HepG2 (cell line): Measurements from ENCODE around the gene SH2D3A. TPM values are rescaled to one million over a fixed set of nuclear protein-coding genes. Genes with fewer than 3 reads are reported as not detected.

Source experiments
- ATAC-seq: fragments of 200-7000 bp; cut with Tn5 transposase; 3 replicates; pipeline ENCODE4 v1.9.1; 2020; ENCODE audit warnings: mild to moderate bottlenecking, moderate library complexity
- BruUV-seq: library from RNA; stranded (reverse); fragments of 400-500 nt; replicated peaks from 2 replicates; lab custom pipeline; 2021; lab: Mats Ljungman, UMichigan
- CTCF ChIA-PET: fragments of 300-600 bp; formaldehyde crosslinking; extraction: SDS; loops from one replicate; lab custom pipeline; 2021; ENCODE audit warnings: low total read pairs, inconsistent platforms, low intra/inter-chr PET ratio; lab: Yijun Ruan, JAX
- POLR2A ChIA-PET: fragments of 350-600 bp; sonication (Branson Sonifier 250); formaldehyde crosslinking; loops from one replicate; lab custom pipeline; 2020; ENCODE audit warnings: antibody characterized with exemption, inconsistent platforms; lab: Yijun Ruan, JAX
- DNase-seq: peaks from one replicate; pipeline ENCODE4 v3.0.0-alpha.2; 2015; ENCODE audit warnings: low spot score
- FAIRE-seq: peaks from 3 replicates; lab custom pipeline; 2011; peaks lifted over from hg19 to GRCh38; lab: Jason Lieb, UNC
- H2AFZ ChIP-seq: one replicate; pipeline ENCODE4 v1.6.1; 2011; ENCODE audit warnings: low read length, inconsistent platforms
- H3K27ac ChIP-seq: fragments of 300-600 bp; 3 replicates; pipeline ENCODE4 v1.8.0; 2011; ENCODE audit warnings: mixed run types, mild to moderate bottlenecking, mixed read lengths, low read length, inconsistent platforms; ENCODE audit not compliant: insufficient read depth; ENCODE audit errors: extremely low read length
- H3K27me3 ChIP-seq, 2 experiments: fragments of 200-600 bp in 1 of 2; 2 replicates in 1 of 2; 3 replicates in 1 of 2; pipeline versions ENCODE4 v1.6.0 to v1.8.0; 2011; ENCODE audit warnings: low read length in 2 of 2, mild to moderate bottlenecking in 2 of 2, moderate library complexity in 2 of 2, inconsistent platforms in 1 of 2; ENCODE audit not compliant: insufficient read depth in 2 of 2, control insufficient read depth in 1 of 2
- H3K36me3 ChIP-seq, 2 experiments: fragments of 200-600 bp in 1 of 2; replicated peaks in 1 of 2; 2 replicates in 1 of 2; 3 replicates in 1 of 2; pipeline versions ENCODE4 v1.5.1 to v1.8.0; 2011; ENCODE audit warnings: low read length in 2 of 2, inconsistent platforms in 1 of 2; ENCODE audit not compliant: insufficient read depth in 2 of 2, control insufficient read depth in 1 of 2
- H3K4me1 ChIP-seq: 2 replicates; pipeline ENCODE4 v1.5.1; 2012; ENCODE audit warnings: low read length, inconsistent platforms; ENCODE audit not compliant: insufficient read depth
- H3K4me2 ChIP-seq: 2 replicates; pipeline ENCODE4 v1.6.0; 2011; ENCODE audit warnings: low read depth, low read length, inconsistent platforms
- H3K4me3 ChIP-seq, 3 experiments: fragments of 200-600 bp in 1 of 3; sonication (generic), shearing (Covaris generic) in 1 of 3; replicated peaks in 1 of 3; 2 replicates each; pipeline ENCODE4 v1.5.1; 2011 to 2016; ENCODE audit warnings: low read length in 3 of 3, inconsistent platforms in 2 of 3, low read depth in 2 of 3, mild to moderate bottlenecking in 2 of 3, control low read depth in 1 of 3, mixed read lengths in 1 of 3; ENCODE audit not compliant: insufficient read depth in 1 of 3
- H3K79me2 ChIP-seq: one replicate; pipeline ENCODE4 v1.6.1; 2011; ENCODE audit warnings: low read length, inconsistent platforms; ENCODE audit not compliant: insufficient read depth
- H3K9ac ChIP-seq: 2 replicates; pipeline ENCODE4 v1.6.0; 2011; ENCODE audit warnings: mild to moderate bottlenecking, low read depth, low read length, inconsistent platforms; ENCODE audit not compliant: insufficient read depth
- H3K9me3 ChIP-seq: 2 replicates; pipeline ENCODE4 v1.5.1; 2012; ENCODE audit warnings: mild to moderate bottlenecking, low read length
- H4K20me1 ChIP-seq: 2 replicates; pipeline ENCODE4 v1.6.0; 2011; ENCODE audit warnings: inconsistent platforms, mild to moderate bottlenecking, low read length, moderate library complexity; ENCODE audit not compliant: insufficient read depth
- DPF2 ChIP-seq: sonication (generic); formaldehyde crosslinking; IDR thresholded peaks from 2 replicates; pipeline ENCODE4 v1.4.0; 2020; ENCODE audit warnings: mild to moderate bottlenecking, low read depth, missing genetic modification reagents, borderline replicate concordance
- EED ChIP-seq: sonication (generic); formaldehyde crosslinking; IDR thresholded peaks from 2 replicates; pipeline ENCODE4 v1.5.0; 2020; ENCODE audit warnings: mild to moderate bottlenecking, missing genetic modification reagents
- GLMP ChIP-seq: sonication (generic); formaldehyde crosslinking; IDR thresholded peaks from 2 replicates; pipeline ENCODE4 v1.9.0; 2021; ENCODE audit warnings: missing genetic modification reagents, mild to moderate bottlenecking, borderline replicate concordance
- MAF1 ChIP-seq: sonication (generic); formaldehyde crosslinking; IDR thresholded peaks from 2 replicates; pipeline ENCODE4 v1.5.0; 2020; ENCODE audit warnings: missing genetic modification reagents, borderline replicate concordance
- NFE2 ChIP-seq: sonication (generic); formaldehyde crosslinking; IDR thresholded peaks from 2 replicates; pipeline ENCODE4 v1.4.0; 2020; ENCODE audit warnings: missing genetic modification reagents
- PLRG1 ChIP-seq: fragments of 450-650 bp; conservative IDR thresholded peaks from 2 replicates; pipeline ENCODE4 v1.6.1; 2016
- ZNF20 ChIP-seq: sonication (generic); formaldehyde crosslinking; IDR thresholded peaks from 2 replicates; pipeline ENCODE4 v1.4.0; 2020; ENCODE audit warnings: mild to moderate bottlenecking, moderate library complexity, missing genetic modification reagents
- WGBS: methylation state at CpG from one replicate; pipeline ENCODE4 v1.1.6; 2017; ENCODE audit warnings: low lambda C conversion rate; 5-methylcytosine and 5-hydroxymethylcytosine counted together
- in situ Hi-C: cut with HindIII; loops from 2 replicates; pipeline ENCODE4 v1.10.0; 2017; ENCODE audit warnings: low pct_unique_long_range_greater_than_20kb; ENCODE audit not compliant: extremely low pct_ligation_motif_present
- intact Hi-C: fragments of 100-400 bp; cut with micrococcal nuclease; formaldehyde crosslinking; loops from one replicate; pipeline ENCODE4 v1.10.0; 2022; ENCODE audit not compliant: unreplicated experiment
- polyA plus RNA-seq, 8 experiments: library from polyadenylated mRNA; depleted of rRNA in 3 of 8; stranded (reverse) in 7 of 8; unstranded in 1 of 8; fragments of >200 nt; fragmentation: Illumina TruSeq in 4 of 8; extraction: Trizol in 4 of 8; gene quantifications; 2 replicates each; pipeline versions ENCODE4 v1.2.1 to v1.2.3, GENCODE V29; 2011 to 2016; ENCODE audit warnings: low read depth in 4 of 8, missing spikeins in 1 of 8, mixed read lengths in 1 of 8; ENCODE audit not compliant: insufficient read depth in 1 of 8
- total RNA-seq, 5 experiments: library from RNA; depleted of rRNA; stranded (reverse); fragments of >200 nt; fragmentation: Illumina TruSeq; extraction: Trizol; gene quantifications; 2 replicates each; pipeline ENCODE4 v1.2.3, GENCODE V29; 2016; ENCODE audit warnings: low read depth in 1 of 5

SH2D3A gene
- total and polyA plus RNA-seq, 2 of the 13 experiments (the other 11 are each of a cell fraction or from before 2014, with no cell fraction given): 1.0 to 2.2 TPM

GRCh38 chr19:6760606-6761005, 6.6 kb downstream of the SH2D3A start:
- Histone ChIP-seq H3K36me3 (no peaks in the 10 kb centered on the region), H2AFZ (no peak overlapping the region), H3K27me3 (no peaks in the 10 kb centered on the region), H3K4me1 (peaks cover 22% of the 10 kb centered on the region), H3K9ac (no peak overlapping the region), H3K9me3 (no peaks in the 10 kb centered on the region), H3K79me2 (no peaks in the 10 kb centered on the region), H4K20me1 (no peaks in the 10 kb centered on the region), H3K27ac (no peak overlapping the region), H3K4me3 (no peak overlapping the region), H3K4me2 (no peak overlapping the region)
- FAIRE-seq (no peak), ATAC-seq (no peak), DNase-seq (no peak)
- WGBS: 96% methylated on average over 11 of the region's 17 CpGs
- POLR2A ChIA-PET: interaction anchor here (1.8 to 1.9 kb wide), 2 partner anchors 8 to 40 kb away, joined by 4 to 8 read pairs; partner anchors contain the start of gene C3
- CTCF ChIA-PET: no interaction called here
- intact Hi-C loops (no loop called here), in situ Hi-C loops (no loop called here)
- no peak for TF ChIP-seq MAF1 (CRISPR knock-in tag)
- TF ChIP-seq GLMP: no peak
- TF ChIP-seq PLRG1: no peak
- no peak for TF ChIP-seq ZNF20 (CRISPR knock-in tag)
- no peak for TF ChIP-seq NFE2 (CRISPR knock-in tag)
- TF ChIP-seq DPF2 (CRISPR knock-in tag): no peak
- no peak for TF ChIP-seq EED (CRISPR knock-in tag)
- BruUV-seq: no TSS peak
